Stimulated activated CD4-positive, alpha-beta T cell treated with anti-CD3 and anti-CD28 coated beads, TNF-alpha, amount 100 ng/mL, for 24 hours (primary cell): ENCODE measurements around the gene PRAMEF12.
"Not testable (repeated sequence)": the region's sequence is repeated elsewhere in the genome, so short reads cannot be mapped to it uniquely, and the experiment has no call there.

ENCODE experiments used
- DNase-seq, 3 experiments: peaks; one replicate each; pipeline ENCODE4 v3.0.0-alpha.2; 2020; ENCODE audit warnings: low read depth in 3 of 3

PRAMEF12 gene

DNA sequence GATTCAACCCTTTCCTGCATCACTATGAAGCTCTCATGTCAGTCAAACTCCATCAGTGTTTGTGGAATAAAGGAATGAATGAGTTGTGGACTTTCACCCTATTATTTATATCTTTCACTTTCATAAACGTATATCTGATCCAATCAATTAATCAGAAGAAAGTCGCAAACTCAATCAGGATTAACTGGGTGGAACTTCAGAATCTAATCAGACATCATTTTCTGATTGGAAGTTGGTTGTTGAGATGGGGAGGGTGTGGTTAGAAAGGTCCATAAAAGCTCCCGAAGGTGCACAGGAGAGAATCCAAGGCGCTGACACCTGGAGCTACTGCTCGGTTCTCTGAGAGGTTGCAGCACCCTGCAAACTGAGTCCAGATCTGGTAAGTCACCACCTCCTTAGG, at the start of gene PRAMEF12:
Gene PRAMEF12, plus strand, starts transcription at position 301 of the 400 bp plus-strand sequence. CDS start 1,130 bp downstream, outside the sequence.
- no peak for DNase-seq

DNA sequence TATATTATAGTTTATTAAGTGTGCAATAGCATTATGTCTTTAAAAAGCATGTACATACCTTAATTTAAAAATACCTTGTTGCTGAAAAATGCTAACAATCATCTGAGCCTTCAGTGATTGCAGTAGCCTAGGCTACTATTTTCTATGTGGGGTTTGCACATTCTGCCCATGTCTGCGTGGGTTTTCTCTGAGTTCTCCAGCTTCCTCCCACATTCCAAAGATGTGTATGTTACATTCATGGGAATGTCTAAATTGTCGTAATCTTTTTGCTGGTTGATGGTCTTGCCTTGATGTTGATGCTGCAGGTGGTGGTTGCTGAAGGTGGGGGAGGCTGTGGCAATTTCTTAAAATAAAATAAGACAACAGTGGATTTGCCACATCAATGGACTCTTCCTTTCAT, 45.1 kb upstream of the PRAMEF12 start:
- no peak for DNase-seq

DNA sequence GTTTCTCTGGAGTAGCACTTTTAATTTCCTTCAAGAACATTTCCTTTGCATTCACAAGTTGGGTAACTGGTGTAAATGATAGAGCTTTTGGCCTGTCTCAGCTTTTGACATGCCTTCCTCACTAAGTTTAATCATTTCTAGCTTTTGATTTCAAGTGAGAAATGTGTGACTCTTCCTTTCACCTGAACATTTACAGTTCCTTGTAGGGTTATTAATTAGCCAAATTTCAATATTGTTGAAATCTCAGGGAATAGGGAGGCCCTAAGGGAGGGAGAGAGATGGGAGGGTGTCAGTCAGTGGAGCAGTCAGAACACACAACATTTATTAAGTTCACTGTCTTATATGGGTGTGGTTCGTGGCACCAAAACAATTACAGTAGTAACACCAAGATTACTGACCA, 43.4 kb upstream of the PRAMEF12 start:
- DNase-seq = no peak

DNA sequence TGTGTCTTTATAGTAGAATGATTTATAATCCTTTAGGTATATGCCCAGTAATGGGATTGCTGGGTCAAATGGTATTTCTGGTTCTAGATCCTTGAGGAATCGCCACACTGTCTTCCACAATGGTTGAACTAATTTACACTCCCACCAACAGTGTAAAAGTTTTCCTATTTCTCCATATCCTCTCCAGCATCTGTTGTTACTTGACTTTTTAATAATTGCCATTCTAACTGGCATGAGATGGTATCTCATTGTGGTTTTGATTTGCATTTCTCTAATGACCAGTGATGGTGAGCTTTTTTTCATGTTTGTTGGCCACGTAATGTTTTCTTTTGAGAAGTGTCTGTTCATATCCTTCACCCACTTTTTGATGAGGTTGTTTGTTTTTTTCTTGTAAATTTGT, 42.5 kb upstream of the PRAMEF12 start:
- not testable (repeated sequence) for DNase-seq

DNA sequence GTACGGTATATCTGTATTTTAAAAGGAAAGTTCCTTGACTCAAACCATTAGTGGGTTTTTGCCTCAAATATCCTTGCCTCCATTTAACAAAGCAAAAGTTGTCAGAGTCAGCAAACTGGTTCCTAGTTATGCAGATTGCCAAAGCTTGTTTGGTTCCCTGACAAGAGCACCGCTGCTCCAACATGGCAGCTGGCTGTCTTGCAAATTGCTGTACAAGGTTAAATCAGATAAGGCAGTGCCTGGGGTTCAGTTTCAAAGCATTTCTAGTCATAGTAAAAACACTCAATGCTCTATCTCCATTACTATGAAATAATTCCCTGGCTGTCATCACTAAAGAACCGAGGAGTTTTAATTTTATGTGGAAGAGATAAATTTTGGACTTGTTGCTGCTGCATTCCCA, 38.9 kb upstream of the PRAMEF12 start:
- DNase-seq = no peak

DNA sequence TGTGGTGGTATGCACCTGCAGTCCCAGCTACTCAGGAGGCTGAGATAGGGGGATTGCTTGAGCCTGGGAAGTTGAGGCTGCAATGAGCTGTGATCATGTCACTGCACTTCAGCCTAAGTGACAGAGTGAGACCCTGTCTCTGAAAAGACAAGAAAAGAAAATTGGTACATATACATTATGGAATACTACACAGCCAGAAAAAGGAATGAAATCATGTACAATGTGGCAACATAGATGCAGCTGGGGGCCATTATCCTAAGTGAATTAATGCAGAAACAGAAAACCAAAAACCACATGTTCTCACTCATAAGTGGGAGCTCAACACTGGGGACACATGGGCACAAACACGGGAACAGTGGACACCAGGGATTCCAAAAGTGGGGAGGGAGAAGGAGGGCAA, 34.6 kb upstream of the PRAMEF12 start:
- DNase-seq = no peak

DNA sequence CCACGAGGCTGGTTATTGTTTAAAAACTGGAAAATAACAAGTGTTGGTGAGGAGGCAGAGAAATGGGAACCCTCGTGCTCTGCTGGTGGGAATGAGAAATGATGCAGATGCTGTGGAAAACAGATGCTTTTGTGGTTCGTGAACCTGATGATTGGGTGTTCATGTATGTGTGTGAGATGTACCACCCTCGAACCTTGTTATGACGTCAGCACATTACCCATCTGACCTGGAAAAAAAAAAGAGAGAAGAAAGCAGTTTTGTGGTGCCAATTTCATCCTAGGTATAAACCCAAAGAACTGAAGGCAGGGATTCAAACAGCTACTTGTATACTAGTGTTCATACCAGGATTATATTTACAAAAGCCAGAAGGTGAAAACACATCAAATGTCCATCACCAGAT, 33.9 kb upstream of the PRAMEF12 start:
- DNase-seq = no peak

DNA sequence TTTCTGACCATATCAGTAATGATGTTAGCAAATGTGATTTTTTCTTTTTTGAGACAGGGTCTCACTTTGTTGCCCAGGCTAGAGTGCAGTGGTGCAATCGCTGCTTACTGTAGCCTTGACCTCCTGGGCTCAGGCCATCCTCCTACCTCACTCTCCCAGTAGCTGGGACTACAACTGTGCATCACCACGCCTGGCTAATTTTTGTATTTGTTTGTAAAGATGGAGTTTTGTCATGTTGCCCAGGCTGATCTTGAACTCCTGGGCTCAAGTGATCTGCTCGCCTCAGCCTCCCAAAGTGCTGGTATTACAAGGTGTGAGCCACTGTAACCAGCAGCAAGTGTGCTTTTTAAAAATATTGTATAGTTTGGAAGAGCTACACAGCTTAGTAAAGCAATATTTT, 31.6 kb upstream of the PRAMEF12 start:
- no peak for DNase-seq

DNA sequence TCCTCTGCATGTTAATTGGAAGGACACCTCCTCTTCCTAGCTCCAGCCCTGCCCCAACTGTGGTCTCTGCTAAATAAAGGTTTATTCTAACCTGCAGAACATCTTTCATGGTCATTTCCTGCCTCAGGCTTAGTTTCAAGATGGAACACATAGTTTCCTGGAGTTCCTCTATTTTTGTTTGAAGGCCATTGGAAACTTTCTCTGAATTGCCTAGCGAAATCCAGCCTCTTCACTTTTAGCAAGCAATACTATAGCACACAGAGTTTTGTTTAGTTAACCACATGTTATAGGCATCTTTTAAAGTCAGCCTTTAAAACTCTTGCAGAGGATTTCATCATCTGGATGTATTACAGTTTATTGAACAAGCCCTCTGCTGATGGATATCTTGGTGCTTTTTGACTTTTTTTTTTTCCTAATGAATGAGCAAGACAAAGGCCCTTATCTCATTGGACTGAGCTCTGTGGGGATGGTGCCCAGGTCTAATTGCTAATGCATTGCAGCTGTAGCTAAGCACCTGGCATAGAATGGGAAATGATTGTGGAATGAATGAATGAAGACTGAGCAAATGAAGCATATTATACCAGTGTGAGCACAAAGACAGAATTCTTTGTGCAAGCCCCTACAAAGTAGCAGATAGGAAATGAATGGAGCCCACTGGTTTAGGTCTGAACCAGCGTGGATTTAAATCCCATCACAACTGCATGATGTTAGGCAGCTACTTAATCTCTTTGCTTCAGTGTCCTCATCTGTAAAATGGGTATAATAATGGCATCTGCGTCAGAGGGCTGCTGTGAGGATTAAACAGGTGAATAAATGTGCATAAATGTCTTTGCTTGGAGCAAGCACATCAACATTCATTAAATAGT, 28.2 kb upstream of the PRAMEF12 start:
- no peak for DNase-seq

DNA sequence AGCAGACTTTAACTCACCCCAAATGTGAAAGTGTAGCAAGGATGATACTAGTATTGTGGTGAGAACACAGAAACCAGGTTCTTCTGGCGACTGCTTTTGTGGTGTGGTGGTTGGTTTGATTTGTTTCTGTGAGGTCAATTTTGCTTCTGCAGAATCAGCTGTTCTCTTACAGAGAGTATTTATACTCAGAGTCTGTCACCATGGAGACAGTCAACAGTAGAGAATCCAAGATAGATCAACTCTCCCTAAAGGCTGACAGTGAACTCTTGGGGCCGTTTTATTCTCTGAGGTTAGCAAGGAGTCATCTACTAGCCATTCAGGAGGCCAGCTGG, 27.6 kb upstream of the PRAMEF12 start, which contains the start of gene CFAP107:
Gene CFAP107, plus strand, starts transcription at position 209 of the 332 bp plus-strand sequence. CDS start 231 bp downstream, outside the sequence.
- DNase-seq = no peak

DNA sequence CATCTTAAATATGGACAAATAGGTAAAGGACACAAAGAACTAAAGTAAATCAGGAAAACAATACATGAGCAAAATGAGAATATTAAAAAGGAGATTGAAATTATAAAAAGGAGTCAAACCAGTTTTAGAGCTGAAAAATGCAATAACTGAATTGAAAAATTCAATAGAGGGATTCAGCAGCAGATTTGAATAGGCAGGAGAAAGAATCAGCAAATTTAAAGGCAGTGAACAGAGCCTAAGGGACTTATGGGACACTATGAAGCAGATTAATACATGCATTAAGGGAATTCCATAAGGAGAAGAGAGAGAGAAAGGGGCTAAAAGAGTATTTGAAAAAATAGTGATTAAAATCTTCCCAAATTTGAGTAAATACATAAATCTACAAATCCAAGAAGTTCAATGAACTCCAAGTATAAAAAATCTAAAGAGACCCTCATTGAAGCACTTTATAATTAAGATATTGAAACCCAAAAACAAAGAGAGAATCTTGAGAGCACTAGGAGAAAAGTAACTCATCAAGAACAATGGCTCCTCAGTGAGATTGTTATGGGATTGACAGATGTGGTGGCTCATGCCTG, 24.7 kb upstream of the PRAMEF12 start:
- no peak for DNase-seq

DNA sequence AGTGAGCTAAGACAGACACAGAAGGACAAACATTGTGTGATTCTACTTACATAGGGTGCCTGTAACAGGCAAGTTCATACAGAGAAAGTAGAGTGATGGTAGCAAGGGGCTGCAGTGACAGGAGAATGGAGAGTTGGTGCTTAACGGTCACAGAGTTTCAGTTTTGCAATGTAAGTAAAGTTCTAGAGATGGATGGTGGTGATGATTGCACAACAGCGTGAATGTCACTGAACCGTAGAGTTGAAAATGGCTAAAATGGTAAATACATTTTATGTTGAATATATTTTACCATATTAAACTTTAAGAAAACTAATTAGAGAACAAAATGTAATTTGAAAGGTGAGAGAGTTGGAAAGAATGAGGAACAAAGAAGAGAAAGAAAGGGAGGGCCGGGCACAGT, 18.8 kb upstream of the PRAMEF12 start:
- no peak for DNase-seq

DNA sequence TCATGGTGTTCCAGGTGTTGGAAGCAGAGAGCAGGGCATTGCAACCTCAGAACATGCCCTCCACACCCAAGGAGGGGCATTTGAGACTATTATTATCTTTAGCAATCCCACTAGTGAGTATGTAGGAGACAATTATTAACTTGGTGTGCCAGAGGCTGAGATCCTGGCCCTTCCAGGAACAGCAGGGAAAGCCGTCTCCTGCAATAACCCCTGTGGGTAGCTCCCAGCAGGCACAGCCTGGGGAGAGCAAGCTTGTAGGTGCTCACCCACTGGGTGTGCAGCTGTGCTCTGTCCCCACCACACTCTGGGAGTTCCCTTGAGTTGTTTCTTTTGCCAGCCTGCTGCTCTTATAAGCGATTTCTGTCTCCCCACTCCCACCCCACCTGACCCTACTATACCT, 17.3 kb upstream of the PRAMEF12 start:
- no peak for DNase-seq

DNA sequence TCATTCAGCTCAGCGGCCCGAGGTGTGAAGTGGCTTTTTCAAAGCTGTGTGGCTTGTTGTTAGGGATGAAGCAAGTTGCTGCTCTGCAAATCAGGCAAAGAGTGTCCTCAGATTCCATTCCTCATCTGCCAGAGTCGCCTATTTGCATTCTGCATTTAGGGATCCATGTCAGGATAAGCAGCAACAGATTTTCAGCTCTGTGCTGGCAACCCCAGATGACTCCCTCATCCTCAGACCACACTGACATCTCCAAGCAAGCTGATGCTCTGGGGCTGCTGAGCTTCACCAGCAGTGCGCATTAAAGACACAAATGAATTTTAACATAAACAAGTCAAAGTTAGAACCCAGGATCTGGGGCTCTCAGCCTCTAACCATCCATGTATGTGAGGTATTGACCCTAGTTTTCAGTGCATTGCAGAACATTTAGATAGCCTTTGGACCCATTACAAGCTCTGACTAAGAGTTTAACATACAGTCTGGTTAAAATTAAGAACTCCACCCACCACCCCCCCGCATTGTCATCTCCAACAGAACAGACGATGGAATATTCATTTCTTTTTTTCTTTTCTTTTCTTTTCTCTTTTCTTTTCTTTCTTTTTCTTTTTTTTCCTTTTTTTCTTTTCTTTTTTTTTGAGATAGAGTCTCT, 16.6 kb upstream of the PRAMEF12 start:
- DNase-seq = no peak

DNA sequence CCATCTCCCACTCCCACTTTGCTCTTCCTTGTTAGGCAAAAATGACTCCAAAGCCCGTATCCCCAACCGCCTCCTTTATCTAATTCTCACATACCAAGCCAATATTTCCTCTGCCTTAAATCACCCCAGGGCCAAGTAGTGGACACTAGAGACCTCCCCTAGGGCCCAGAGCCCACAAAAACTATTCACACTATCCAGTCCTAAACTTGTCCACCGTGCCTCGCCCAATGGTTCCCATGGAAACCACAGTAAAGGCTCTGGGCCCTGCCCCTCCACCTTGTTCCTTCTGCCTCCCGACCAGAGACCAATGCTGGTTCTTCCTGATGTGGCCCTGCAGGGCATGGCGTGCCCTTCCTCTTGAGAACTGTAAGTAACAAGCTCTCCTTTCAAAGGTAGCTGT, 15.7 kb upstream of the PRAMEF12 start:
- DNase-seq = no peak

DNA sequence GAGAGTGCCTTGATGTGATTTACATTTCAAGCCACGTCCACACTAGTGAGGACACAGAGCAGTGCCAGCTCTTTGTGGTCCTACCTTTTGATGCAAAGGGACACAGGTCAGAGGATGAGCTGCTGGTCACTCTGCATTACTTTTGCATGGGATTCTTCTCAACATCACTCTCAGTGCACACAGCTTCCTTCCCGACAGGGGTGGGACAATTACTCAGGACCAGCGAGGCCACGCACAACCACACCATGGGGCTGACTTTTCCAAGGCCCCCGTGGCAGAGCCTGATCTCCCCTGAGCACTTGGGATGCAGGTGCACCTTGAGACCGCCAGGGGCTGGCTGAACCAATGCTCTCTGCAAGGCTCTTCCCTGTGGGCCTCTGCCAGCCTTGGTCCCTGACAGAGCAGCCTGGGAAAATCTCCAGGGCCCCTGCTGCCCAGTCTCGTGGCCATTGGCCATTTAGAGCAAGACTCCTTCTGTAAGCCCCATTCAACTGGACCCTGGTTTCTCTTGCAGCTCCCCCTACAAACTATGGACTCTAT, 13.2 kb upstream of the PRAMEF12 start:
- no peak for DNase-seq

DNA sequence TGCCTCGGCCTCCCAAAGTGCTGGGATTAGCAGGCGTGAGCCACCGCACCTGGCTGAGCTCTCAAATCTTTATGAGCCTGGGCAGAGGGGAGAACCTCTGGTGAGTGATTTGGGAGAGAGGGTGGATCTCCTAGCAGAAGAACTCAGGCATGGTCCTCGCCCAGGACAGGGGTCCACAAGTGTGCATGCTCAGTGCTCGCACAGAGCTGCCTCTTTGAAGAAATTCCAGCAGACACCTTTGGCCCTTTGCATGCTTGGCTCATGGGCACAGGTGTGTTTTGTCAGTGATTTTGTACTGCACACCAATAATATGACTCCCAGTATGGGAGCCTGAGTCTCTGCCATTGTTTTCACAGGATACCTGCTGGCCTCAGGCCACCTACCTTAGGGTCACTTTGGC, 11.8 kb upstream of the PRAMEF12 start:
- no peak for DNase-seq

DNA sequence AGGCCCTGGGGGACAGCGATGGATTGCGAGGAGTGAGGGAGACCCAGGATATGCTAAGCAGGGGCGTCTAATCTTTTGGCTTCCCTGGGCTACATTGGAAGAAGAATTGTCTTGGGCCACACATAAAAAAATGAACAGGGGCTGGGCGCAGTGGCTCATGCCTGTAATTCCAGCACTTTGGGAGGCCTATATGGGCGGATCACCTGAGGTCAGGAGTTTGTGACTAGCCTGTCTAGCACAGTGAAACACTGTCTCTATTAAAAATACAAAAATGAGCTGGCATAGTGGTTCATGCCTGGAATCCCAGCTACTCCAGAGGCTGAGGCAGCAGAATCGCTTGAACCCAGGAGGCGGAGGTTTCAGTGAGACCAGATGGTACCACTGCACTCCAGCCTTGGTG, 10.8 kb upstream of the PRAMEF12 start:
- DNase-seq = no peak

DNA sequence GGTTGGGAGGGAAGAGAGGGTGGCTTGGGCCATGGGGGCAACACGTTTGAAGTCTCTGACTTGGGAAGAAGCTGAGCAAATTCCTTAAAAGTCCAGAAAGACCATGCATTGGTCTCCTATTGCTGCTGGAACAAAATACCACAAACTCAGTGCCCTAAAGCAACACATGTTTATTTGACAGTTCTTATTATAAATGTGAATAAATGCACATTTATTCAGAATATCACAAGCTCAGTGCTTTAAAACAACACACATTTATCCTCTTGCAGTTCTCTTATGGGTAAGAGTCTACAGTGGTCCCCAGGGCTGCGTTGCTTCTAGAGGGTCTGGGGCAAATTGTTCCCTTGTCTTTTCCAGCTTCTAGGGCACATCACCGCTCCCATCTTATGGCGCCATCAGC, 10.1 kb upstream of the PRAMEF12 start:
- no peak for DNase-seq

DNA sequence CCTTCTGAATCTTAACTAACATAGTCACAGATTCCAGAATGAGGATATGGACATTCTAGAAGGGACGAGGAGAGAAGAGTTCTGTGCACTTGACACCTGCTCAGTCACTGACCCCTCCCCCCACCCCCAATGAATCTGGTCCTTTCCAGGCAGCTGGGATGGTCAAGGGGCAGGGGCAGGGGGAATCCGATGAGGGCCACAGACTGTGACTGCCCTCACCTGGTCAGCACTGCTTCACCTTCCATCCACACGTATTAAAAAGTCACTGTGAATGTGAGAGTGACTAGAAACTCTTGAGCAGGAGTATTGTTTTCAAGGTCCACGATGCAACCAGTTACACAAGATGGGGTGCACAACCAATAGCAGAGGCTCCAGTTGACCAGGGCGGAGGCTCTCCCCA, 9.5 kb upstream of the PRAMEF12 start:
- DNase-seq = no peak

DNA sequence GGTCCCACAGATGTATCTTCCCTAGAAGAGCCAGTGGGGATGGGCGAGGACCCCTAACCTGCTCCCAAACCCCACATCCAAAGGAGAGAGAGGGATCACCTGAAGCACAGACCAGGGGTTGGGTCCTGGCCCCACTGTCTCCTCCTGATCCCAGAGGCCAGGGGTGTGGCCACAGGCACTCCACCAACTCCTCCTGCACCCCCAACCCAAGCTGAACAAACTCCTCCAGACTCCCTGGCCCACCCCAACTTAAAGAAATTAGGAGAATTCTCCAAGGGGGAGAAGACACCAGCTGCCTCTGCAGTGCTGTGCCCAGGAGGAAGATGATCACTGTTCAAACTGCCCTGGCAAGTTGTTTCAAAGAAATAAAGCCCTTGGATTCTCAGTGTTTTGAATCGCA, 4.5 kb upstream of the PRAMEF12 start:
- no peak for DNase-seq

DNA sequence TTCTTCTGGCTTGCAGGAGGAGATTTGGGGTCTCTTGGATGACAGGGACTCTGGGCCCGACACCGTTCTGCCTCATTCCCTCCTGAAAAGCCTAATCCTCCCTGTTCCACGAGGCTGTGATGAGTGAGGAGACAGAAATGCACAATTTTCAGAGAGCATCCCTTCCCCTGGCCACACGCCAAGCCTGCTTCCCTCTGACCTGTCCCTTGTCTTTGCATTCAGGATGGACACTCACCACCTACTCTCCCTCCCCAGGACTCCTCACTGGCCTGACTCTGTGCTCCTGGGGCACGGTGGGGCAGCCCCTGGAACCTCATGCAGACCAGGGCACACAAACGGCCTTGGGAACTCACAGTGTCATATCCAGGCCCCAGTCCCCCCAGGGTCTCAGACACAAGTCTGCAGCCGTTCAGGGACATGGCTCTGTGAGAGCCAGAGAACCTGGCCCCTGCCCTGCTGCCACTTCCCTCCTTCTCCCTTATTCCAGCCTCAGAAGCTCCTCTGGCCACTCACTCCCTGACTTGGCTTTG, 3.5 kb upstream of the PRAMEF12 start:
- no peak for DNase-seq

DNA sequence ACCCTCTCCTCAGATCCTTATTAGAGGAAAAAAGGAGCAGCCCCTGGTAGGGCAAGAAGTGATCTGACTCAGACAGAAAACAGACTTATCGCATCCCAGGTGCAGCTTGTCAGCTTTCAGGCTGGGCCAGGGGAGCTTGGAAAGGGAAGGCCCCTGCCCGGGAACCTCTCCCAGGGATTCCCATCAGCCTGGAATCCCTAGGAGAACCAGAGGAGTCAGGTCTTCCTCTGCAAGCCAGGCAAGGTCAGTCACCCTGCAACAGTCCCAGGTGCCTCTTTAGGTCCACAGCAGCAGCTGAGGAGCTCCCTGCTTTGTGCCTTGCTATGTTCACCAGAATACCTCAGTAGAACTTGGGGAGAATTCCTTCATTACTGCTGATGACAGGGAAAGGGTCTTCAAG, 2.9 kb upstream of the PRAMEF12 start:
- no peak for DNase-seq
